GM18861 (cell line): ENCODE results near the gene RFX5.

Experiments used
- ATAC-seq: cut with Tn5 transposase; IDR thresholded peaks from one replicate; pipeline ENCODE4 v1.9.1; 2021; ENCODE audit not compliant: unreplicated experiment

RFX5 gene

DNA sequence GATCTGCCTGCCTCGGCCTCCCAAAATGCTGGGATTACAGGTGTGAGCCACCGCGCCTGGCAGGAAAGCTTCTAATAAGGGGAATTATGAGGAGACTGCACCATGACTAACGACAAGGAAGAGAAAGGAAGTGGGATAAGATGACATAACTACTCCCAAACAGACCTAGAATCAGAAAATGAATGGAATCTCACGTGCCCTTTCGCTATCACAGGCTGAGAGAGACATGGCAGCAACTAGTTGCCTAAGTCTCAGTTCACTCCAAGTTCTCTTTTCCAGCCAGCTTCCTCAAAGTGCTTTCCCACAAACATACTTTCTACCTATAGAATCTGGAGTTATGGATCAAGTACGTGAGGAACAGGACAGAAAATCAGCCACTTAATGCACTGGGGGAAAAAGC lies 21.8 kb downstream of the RFX5 start:
- no peak for ATAC-seq

DNA sequence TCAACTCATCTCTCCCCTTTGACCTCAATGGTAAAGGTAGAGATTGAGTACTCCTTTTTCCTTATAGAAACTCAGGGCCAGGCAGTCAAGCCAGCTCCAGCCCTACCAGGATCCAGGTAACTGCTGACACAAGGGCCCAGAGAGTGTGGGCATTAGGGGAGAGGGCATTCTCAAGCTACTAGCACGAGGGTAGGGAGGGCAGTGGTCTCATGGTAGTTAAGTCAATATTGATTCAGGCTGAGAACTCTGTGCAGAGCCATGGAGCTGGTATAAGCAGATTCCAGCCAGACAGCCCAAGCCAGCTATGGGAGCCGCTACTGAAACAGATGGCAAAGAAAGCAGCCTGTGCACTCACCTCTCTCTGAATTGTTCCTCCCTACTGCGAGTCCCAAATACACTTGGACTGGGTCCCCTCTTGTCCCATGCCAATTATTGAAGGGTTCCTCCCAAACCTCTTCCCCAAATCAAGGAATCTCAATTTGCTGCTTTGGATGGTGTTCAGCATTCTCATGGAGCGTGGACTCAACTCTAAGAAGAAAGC lies 22.6 kb downstream of the RFX5 start:
- ATAC-seq = no peak

DNA sequence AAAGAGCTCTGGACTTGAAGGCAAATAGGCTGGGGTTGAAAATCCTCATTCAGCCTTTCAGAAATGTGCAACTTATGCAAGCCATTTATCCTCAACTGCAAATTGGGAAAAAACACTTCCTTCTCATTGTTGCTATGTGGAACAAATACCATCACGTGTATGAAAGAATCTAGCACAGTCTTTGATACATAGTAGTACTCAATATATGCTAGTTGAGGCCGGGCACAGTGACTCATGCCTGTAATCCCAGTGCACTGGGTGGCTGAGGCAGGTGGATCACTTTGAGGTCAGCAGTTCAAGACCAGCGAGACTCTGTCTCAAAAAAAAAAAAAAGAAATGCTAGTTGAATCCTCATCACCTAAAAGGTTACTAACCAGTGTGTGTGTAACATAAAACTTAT lies 28.1 kb downstream of the RFX5 start:
- no peak for ATAC-seq

DNA sequence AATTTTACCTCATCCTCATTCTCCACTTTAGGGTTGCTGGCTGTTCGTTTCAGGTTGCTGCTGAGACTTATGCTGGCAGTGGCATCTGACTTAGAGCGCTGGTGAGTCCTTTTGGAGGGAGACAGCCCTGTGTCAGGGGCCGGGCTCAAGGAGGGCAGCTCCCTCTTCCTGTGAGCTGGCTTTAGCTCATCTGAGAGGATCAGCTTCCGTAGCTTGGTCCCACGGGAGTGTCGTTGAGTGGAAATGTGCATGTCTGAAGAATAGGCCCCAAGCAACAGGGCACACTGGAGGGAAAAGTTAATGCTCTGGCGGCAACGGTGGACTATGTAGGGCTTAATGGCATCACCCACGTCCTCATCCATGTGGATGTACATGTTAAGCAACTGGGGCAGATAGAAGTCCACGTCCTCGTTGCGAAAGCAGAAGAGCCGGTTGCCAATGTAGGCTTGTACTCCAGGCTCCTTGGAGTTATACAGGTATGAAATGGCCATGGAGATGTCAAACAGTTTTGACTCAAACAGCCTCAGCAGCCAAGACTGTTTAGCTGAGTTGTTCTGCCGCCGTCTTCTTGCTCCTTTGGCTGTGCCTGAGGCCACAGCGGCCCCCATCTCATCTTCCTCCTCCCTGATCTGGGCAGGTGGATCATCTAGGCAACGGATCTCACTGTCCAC lies 31.4 kb downstream of the RFX5 start:
- no peak for ATAC-seq

DNA sequence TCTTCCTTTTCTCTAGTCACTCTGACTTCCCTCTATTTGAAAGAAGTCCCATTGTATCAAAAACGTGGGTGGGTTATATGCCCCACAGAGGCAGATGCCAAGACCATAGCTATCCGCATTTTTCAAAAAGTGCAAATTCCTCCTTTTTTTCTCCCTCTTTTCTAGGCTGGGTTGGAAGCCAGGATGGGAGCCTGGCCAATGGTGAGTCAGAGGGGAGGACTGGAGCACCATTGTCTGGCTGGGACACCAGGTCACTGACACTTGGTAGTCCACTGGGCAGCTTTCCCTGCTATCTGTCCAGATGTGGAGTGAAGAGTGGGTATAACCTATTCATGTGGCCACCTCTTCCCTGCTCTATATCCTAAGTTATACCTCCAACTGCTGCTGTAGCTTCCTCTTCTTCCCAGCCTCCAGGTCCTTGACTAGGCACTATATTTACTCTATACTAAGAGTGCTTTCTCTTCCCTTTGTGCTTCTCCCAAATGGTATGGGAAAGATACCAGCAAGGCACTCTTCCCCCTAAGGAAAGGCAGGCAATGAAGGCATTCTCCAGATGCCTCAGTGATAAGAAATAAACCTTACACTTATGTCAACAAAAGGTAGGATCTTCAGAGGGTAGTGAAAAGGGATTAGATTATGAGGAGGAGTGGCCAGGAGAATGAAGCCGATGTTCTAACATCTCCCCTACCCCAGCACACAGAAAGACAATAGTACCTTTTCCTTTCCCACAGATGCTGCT lies 32.7 kb downstream of the RFX5 start:
- ATAC-seq = no peak

DNA sequence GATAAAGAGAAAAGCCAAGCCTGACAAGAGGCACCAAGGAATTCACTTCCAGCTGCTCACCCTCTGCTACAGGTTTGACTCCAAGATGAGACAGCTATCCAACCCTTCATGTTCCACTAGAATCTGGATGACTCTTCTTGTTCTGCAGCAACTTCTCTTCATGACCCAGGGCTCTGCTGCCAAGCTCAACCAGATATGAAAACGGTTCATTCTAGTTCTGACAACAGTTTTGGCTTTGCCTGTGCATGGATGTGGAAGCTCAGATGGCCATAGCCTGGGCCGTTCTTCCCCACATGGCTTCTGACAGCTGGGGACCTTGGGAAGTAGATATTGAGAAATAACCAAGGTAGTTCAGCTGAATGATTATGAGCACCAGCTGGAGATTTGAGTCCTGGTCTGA lies 33.6 kb downstream of the RFX5 start:
- ATAC-seq = no peak

DNA sequence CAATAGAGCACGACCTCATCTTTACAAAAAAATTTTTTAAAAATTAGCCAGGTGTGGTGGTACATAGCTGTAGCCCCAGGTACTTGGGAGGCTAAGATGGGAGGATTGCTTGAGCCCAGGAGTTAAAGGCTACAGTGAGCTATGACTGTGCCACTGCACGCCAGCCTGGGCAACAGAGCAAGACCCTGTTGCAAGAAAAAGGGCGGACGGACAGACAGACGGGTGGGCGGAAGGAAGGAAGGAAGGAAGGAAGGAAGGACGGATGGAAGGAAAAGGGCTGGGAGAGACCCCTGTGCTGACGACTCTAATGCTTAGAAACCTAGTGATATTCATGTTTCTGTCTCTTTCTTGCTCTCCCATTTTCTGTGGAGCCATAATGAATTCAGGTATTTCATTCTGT lies 34.2 kb downstream of the RFX5 start:
- no peak for ATAC-seq

DNA sequence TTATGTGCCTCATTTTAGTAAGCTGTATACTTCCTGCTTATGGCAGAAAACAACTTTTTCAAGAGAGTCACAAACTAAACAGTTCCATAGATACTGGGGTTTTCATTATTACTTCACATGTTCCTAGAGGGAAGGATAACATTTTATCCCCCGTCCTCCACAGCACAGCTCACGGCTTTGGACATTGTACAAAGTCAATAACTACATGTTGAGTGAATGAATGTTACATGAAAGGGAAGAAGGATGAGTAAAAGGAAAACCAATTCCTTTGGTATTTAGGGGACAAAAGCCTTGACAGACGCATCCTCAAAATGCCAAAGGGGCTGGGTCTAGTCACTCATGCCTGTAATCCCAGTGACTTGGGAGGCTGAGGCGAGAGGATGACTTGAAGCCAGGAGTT lies 34.6 kb downstream of the RFX5 start:
- ATAC-seq = no peak

DNA sequence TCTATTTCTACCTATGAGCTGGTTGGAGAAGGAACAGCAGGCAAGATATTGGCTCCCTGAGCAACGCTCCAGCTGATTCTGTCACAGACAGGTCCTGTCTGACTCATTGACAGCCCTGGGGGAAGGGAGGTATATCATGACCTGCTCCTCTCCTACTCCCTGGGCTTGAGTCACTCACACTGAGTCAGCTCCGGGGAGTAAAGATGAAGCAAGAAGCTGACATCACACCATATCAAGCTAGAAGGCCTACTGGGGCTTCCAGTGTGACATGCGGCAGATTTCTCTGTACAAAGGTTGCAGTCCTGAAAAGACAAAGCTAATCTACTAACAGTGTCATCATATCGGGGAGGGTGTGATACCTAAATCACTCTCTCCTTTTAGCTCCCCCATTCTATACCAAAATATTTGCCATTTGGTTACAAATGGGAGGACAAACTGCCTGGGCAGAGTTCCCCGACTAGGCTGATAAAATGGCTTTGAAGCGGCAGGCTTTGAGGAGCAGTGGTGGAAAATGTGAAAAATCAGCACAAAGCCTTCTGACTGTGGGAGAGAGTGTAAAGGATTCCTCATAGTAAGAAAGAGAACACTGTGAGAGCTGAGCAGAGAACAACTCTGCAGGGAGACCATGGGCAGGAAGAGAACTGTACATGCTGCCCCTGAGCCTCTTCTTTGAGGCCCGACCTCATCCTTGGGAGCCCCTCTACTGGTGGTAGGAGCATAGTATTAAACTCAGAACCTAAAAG lies 35.3 kb downstream of the RFX5 start:
- no peak for ATAC-seq

DNA sequence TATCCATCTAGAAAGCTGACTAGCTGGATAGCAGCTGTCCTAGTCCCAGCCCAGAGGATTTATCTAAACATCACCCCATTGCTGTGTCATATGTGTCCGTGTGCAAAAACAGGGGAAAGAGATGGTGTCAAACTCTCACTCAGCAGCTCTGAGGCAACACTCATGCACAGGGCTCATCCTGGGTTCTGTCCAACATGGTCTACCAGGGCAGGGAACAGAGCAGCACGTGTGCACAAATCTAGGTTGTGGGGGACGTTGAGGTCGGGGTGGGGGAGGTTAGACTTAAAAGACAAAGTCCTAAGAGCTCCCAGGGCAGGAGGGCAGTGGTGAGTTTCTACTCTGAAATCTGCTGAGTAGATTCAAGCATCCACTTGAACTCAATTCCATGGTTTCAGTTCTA lies 36.0 kb downstream of the RFX5 start:
- ATAC-seq = no peak

DNA sequence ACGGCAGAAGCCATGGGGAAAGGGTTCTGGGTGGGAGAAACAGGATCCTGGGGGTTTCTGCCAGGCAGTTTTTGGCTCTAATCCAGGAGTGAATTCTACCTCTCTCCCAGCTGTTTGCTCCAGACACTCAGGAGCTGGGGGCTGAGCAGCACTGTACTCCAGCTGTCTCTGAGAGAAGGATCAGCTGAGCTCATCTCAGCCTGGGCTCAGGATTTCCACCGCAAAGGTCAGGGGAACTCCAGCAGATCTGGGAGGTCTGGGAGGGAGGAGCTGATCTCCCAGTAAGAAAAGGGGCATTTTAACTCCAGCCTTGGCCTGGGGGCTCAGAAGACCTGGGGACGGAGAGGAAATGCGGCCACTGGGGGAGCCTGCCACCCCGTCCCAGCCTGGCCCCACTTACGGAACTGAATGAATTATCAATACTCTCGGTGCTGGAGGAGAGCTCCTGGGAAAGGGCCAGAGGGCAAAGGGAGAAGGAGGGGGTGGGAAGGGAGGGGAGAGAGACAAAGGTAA lies 37.2 kb downstream of the RFX5 start:
- no peak for ATAC-seq

DNA sequence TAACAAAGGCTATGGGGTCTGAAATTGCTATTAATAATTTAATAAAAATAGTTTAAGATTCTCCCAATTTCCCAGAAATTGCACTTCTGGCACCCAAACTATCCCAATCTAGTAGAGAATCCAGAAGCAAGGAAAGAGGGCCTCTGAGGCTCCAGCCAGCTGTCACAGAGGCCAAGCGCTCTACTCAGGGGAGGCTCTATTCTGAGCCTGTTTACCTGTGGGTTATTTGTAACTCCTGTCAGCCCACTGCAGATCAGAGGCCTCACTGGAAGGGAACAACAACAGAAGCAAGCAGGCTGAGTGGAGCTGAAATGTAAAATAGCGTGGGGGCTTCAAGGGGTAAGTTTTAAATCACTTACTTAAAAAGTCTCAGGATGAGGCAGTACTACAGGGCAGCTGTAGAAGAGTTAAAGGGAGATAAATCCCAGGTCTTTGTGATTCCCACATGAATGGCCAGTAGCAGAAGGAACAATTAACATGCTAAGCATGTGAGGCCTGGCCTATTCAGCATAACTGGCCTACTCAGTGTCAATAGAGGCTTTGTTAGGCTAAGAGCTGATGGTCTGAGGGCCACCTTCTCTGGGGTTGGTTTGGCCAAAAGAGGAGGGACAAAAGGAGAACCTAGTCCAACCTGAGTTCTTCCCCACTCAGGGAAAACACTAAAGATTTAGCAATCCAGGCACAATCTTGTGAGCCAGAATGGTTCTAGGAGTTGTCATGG lies 52.1 kb downstream of the RFX5 start:
- ATAC-seq = no peak

DNA sequence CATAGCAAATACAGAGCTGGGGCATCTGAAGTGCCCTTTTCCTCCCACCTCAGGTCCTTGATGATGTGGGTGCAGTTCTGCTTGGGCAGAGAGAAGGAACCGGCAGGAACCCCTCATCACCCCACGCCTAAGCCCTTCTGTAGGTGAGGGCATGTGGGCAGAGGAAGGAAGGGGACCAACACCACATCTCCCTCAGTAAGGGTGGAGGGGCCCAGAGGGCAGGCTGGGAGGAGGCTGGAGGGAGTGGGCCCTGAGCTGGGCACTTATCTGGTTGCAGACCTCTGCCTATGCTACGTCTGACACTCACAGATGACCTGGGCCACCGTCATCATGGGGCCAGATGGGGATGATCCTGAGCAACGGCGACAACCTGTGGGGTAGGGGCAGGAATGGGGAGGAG lies 54.0 kb downstream of the RFX5 start:
- no peak for ATAC-seq

DNA sequence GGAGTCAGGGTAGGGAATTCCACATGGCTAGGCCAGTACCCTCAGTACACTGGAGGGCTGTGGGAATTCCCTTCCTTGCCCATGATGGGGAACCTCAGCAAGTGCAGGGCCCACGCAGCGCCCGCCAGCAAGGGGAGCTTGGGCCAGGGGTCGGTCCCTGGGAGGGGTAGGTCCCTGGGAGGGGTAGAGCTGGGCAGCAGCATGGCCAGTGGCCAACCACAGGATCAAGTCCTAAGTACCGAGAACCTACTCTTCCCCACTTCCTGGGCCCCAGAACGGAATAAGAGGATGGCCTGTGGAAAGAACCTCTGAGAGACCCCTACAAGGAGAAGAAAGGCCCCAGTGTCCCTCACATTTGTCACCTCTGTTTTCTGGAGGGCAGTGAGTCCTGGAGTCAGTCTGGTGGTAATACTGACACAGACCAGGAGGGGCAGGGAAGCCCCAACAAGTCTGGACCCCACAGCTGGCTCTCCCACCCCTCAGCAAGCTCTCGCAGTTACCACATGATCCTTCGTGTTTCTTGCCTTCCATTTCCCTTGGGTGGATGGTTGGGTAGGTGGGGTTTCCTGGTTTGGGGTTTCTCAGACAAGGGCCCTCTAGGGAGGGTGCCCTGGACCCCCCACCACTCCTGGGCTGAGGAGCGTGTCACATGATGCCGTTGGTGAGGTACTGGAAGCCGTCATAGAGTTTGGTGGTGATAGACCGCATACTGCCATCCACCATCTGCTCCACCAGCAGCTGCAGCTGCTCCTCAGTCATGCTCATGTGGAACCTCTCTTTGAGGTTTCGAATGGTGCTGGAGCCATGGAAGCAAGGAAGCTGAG lies 54.6 kb downstream of the RFX5 start:
- ATAC-seq = no peak

DNA sequence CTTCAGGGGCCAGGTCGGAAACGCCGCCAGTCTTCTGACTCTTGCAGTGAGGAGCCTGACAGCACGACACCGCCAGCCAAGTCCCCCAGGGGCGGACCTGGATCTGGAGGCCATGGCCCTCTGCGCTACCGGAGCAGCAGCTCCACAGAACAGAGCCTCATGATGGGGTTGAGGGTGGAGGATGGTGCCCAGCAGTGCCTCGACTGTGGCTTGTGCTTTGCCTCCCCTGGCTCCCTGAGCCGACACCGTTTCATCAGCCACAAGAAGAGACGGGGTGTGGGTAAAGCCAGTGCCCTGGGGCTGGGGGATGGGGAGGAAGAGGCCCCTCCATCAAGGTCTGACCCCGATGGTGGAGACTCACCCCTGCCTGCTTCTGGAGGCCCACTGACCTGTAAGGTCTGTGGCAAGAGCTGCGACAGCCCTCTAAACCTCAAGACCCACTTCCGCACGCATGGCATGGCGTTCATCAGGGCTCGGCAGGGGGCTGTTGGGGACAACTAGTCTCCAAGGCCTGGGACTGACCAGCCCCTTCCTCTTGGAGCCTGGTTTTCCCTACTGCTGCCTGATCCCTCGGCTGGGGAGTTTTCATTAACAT lies 56.2 kb downstream of the RFX5 start:
- ATAC-seq = no peak
